NCI-H82 (cell line): ENCODE results near the gene NHS.
A peak's percentile ranks its signal among the peaks of the same experiment; 100 is the strongest.

Experiments used
- DNase-seq: peaks from one replicate; lab custom pipeline; 2025; lab: John Stamatoyannopoulos, UW

Gene NHS

GRCh38 chrX:17448188-17448587 is 73.2 kb downstream of the NHS start:
- no peak for DNase-seq

GRCh38 chrX:17449866-17450265 is 74.9 kb downstream of the NHS start:
- DNase-seq: no peak

DNA sequence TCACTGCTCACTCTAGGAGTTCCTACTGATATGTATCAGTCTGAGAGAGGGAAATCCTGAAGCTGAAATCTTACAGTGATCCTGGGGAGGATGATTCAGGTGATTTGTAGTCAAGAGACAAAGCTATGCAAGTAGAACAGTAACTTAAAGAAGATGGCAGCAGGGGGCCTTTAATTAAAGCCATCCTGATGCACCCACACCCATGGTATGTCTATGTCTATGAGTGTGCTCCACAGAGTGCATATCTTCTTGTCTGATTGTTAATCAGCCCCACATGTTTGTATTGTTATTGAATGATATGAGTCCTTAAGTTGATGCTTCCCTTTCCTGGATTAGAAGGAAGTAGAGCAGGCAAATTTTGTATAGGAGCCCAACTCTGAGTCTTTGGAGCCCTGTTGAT is 78.8 kb downstream of the NHS start:
- no peak for DNase-seq

DNA sequence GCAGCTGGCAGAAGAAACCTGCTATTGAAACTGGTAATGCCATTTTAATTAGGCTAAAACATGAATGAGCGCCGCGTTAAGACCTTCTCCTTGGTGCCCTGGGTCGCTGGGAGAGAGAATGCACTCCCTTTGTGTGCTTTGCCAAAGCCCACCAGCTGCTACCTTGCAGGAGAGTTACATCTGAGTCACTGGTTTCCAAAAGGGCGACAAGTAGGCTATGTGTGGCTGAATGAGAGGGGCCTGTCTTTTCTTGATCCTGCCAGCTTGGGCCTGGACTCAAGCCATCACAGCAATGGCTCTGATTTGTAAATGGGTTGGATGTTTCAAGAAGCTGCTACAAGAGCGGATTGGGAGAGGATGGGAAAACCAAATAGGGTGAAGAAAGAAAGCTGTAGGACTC is 81.5 kb downstream of the NHS start:
- peak; percentile 19 for DNase-seq

GRCh38 chrX:17459008-17459611 is 84.1 kb downstream of the NHS start:
- DNase-seq: no peak

DNA sequence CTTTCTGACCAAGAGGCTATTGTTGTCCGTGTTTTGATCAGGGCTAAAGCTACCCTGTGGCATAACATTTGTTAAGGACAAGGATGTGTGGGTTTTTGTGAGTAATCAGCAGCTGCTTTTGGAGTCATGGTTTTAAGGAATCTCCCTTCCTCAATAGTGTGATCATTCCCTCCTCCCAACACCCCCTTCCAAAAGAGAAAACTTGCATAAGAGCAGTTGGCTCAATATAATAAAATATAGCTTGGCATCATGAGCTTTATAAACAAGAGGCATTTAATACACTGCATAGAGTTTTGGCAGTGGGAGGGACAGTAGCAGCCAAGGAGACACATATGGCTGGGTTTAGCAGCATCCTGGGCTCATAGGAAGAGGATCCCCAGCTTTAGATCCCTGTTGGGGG is 84.7 kb downstream of the NHS start:
- DNase-seq: no peak

DNA sequence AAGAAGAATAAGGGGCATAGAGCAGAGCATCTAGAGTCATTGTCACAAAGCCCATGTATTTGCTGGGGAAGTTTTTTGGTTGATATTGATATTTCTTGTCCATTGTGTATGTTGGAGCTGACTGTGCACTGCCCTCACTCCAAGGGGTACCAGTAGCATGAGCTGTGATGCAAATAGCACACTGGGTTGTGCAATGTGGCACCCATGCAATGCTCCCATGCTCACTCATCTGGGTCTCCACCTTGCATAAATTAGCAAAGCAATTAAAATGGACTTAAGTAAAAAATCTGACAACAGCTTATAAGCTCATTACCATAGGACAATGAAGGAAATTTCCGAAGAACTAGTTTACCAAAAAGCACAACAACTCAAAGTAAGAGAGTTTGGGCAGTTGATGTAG is 87.9 kb downstream of the NHS start:
- no peak for DNase-seq

DNA sequence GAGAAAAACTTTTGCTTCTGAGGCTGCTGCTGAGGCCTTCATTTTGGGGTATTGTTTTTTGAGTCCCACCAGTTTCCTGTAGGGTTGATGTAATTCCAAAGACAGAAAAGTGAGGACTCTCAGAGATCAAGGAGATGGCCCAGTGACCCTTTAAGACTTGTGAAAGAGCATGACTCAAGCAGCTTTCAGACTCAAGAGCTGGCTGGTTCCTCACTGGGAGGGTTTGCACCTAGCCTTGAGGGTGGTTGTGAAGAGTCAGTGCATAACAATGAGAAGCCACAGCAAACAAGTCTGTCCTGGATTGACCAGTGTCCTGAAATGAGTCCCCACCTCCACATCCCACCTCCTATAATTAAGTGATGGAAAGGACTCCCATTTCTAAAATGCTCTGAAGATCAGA is 89.2 kb downstream of the NHS start:
- DNase-seq: no peak

DNA sequence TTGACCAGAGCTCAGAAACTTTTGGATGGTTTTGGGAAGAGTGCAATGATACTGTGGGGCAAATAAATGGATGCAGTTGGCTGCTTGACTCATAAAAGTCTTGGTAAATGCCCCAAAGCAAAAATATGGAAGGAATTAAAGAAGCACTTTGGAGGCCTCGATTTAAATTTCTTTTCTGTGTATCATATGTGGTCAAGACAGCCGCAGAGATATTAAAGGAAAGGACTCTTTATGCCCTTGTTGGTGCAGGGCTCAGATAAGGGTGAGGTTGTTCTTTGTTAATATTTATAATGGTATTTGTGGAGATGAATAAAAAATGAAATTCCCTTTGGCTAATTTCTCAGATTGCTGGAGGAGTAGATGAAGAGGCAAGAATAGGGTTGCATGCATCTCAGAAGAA is 90.2 kb downstream of the NHS start:
- DNase-seq: no peak

DNA sequence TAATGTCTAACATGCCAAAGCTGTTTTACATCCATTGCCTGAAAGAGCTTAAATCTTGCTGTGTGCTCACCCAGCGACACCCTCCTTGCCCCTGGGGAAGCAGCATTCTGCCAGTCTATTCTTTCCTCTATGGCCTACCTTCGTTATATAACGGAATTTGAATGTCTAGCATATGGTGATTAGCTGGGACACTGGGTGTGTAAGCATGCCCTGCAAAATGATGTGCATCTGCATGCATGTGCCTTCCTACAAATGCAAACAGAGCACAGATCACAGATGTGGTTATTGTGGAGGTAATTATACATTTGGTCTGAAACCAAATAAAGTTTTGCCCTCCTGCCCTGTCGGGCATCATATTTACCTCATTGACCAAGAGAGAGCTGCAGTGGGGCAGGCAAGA is 90.8 kb downstream of the NHS start:
- DNase-seq: peak; percentile 49

GRCh38 chrX:17470136-17470535 is 95.1 kb downstream of the NHS start:
- DNase-seq: no peak

DNA sequence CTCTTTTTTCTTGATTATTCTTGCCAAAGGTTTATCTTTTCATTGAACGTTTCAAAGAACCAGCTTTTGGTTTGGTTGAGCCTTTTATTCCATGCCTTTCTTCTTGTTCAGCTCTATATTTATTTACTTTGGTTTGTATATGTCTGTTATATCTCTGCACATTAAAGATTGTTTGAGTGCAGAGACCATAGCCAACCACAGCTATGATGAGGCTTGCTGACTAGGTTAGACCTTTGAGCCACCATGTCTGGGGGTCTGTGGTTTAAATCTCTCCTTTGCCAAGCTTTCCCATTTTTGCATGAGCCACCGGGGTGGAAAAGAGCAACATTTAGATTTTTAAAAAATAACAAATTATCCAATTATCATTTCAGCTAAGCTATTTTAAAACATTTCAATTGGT is 96.1 kb downstream of the NHS start:
- no peak for DNase-seq

GRCh38 chrX:17471861-17472260 is 96.9 kb downstream of the NHS start:
- no peak for DNase-seq

DNA sequence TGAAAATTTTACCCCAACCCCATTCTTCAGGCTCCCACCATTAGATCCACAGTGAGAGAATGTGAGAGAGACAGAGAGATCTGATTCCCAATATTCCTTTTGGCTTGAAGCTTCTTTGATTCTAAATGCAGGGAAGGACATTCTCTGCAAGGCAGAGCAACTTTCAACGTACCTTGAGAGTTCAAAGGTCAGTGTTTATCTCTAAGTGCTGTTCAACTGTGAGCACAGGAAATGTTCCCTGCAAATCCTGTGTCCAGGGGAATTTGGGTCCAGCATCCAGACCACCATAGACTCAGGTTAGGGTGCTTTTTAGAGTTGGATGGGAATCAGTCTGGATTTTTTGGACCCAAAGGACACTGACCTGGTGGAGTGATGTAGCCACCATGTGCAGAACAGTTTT is 97.4 kb downstream of the NHS start:
- no peak for DNase-seq

- DNase-seq: no peak
These were observed 98.0 kb downstream of the NHS start for GRCh38 chrX:17473021-17473420.

GRCh38 chrX:17474892-17475291 is 99.9 kb downstream of the NHS start:
- DNase-seq: no peak

- DNase-seq: no peak
These were observed 100.6 kb downstream of the NHS start for GRCh38 chrX:17475449-17476217.

- DNase-seq: no peak
These were observed 101.4 kb downstream of the NHS start for GRCh38 chrX:17476411-17476810.

DNA sequence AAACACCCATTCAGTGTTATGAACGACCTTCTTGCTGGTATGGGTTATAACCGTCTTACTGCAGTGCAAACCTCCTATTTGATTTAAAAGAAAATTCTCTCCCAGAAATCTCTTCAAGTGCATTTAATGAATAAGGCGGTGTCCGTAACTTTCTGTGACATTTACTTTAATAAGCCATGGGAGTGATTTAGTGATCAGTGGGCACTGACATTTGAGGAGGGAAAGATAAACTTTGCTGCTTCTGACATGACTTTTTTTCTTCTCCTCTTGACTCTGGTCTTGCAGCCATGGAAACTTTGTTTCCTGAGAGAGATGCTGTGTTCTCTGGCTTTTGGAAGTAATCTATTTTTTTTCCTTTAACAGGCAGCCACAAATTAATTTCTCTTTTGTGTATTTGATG is 106.1 kb downstream of the NHS start:
- no peak for DNase-seq

GRCh38 chrX:17484592-17484991 is 109.6 kb downstream of the NHS start:
- no peak for DNase-seq

DNA sequence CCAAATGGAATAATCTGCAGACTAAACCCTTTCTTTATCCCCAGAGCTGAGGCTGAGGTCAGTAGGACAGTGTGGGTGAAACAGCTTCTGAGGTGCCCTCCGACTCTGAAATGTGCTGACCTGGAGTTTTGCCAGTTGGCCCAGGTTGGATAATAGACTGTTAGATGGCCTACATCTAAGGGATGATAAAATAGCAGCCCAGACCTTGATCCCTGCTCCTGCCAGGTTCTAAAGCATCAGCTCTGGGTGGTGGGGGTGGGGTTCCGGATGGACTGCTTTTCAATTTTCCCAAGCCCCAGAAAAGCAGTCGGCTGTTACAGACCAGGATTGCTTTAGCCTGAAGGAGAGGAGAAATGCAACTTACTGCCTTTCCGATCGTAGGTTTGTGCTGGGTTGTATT is 110.4 kb downstream of the NHS start:
- DNase-seq: no peak

GRCh38 chrX:17488036-17488435 is 113.0 kb downstream of the NHS start:
- no peak for DNase-seq

GRCh38 chrX:17494216-17494615 is 119.2 kb downstream of the NHS start:
- DNase-seq: no peak

GRCh38 chrX:17495052-17495451 is 120.1 kb downstream of the NHS start:
- DNase-seq: no peak
